Measurements from ENCODE around the gene USP17L15. TPM values are rescaled to one million over a fixed set of nuclear protein-coding genes. Genes with fewer than 3 reads are reported as not detected.
"Not testable (repeated sequence)": the region's sequence is repeated elsewhere in the genome, so short reads cannot be mapped to it uniquely, and the experiment has no call there.

USP17L15 gene
- total RNA-seq, 1 experiment from 2014 or later = not detected

GRCh38 chr4:9214701-9215100, 19.5 kb upstream of the USP17L15 start:
- DNase-seq; H3T11ph ChIP-seq (ENCODE audit: low read length): not testable (repeated sequence)

GRCh38 chr4:9215105-9215504, 19.1 kb upstream of the USP17L15 start, which contains the start of gene USP17L11:
USP17L11 (plus strand) TSS chr4:9215405; CDS start chr4:9215405, 0 bp downstream.
- not testable (repeated sequence) for H4K91ac ChIP-seq (ENCODE audit: insufficient read length, low read depth, low read length); H3K9me3 Mint-ChIP-seq; H3K23me2 ChIP-seq (ENCODE audit: insufficient read length, low read depth, low read length, poor library complexity, severe bottlenecking); H3K23ac ChIP-seq (ENCODE audit: insufficient read length, low read depth, low read length); H3K4me3 Mint-ChIP-seq; H2BK20ac ChIP-seq (ENCODE audit: low read depth, low read length, poor library complexity, severe bottlenecking); H3K27me3 ChIP-seq (ENCODE audit: insufficient read depth, low read length); H3K36me3 Mint-ChIP-seq (ENCODE audit: insufficient read depth in 1 of 3, low read depth in 3 of 3); H3K27ac ChIP-seq (ENCODE audit: insufficient read length, low read depth, low read length); H3K9me3 ChIP-seq (ENCODE audit: control insufficient read depth, low read depth, low read length); H2BK5ac ChIP-seq (ENCODE audit: insufficient read length, low read length); H3K27me3 Mint-ChIP-seq (ENCODE audit: low read depth); H3K56ac ChIP-seq (ENCODE audit: insufficient read length, low read depth, low read length); H4K20me1 ChIP-seq (ENCODE audit: control insufficient read depth, insufficient read depth, insufficient read length); H3K4me2 ChIP-seq (ENCODE audit: insufficient read depth, insufficient read length, low read length); H4K8ac ChIP-seq (replicated peaks; ENCODE audit: insufficient read length, low read depth, low read length); H2AK5ac ChIP-seq (ENCODE audit: insufficient read length, low read length); H3K4ac ChIP-seq (ENCODE audit: low read depth, low read length); H3T11ph ChIP-seq (ENCODE audit: low read length); H3K79me1 ChIP-seq (ENCODE audit: insufficient read depth, low read depth, low read length, poor library complexity, severe bottlenecking); DNase-seq; H2BK12ac ChIP-seq (ENCODE audit: insufficient read length, low read depth, low read length); H3K18ac ChIP-seq (ENCODE audit: insufficient read length, low read depth, low read length); H3K27ac Mint-ChIP-seq; H3K9ac ChIP-seq (ENCODE audit: extremely low read depth, insufficient read length, low read length); H2AFZ ChIP-seq (ENCODE audit: low read length); H2BK120ac ChIP-seq (ENCODE audit: low read depth, low read length, poor library complexity, severe bottlenecking); H3K79me2 ChIP-seq (ENCODE audit: insufficient read depth, low read length); H4K5ac ChIP-seq (ENCODE audit: insufficient read length, low read depth, low read length); H3K4me1 Mint-ChIP-seq; H3K4me1 ChIP-seq (ENCODE audit: insufficient read depth, low read length); H2BK15ac ChIP-seq (ENCODE audit: low read depth, low read length); H3K14ac ChIP-seq (ENCODE audit: insufficient read depth, low read length)
- no CpG with 5 or more reads among the region's 14 CpGs for WGBS (ENCODE audit: extremely low coverage, insufficient read length, low lambda C conversion rate)

More at GRCh38 chr4:9214701-9215100, 19.5 kb upstream of the USP17L15 start:
- H3K4ac ChIP-seq (ENCODE audit: low read depth, low read length); H3K14ac ChIP-seq (ENCODE audit: insufficient read depth, low read length); H3K4me1 ChIP-seq (ENCODE audit: insufficient read depth, low read length); H2BK20ac ChIP-seq (ENCODE audit: low read depth, low read length, poor library complexity, severe bottlenecking); H3K9me3 Mint-ChIP-seq; H3K23me2 ChIP-seq (ENCODE audit: insufficient read length, low read depth, low read length, poor library complexity, severe bottlenecking); H3K79me2 ChIP-seq (ENCODE audit: insufficient read depth, low read length); H2BK5ac ChIP-seq (ENCODE audit: insufficient read length, low read length); H3K4me2 ChIP-seq (ENCODE audit: insufficient read depth, insufficient read length, low read length); H3K27me3 Mint-ChIP-seq (ENCODE audit: low read depth); H4K20me1 ChIP-seq (ENCODE audit: control insufficient read depth, insufficient read depth, insufficient read length); H3K18ac ChIP-seq (ENCODE audit: insufficient read length, low read depth, low read length); H3K36me3 Mint-ChIP-seq (ENCODE audit: insufficient read depth in 1 of 3, low read depth in 3 of 3); H3K4me1 Mint-ChIP-seq; H4K5ac ChIP-seq (ENCODE audit: insufficient read length, low read depth, low read length); H2BK12ac ChIP-seq (ENCODE audit: insufficient read length, low read depth, low read length); H3K27ac ChIP-seq (ENCODE audit: insufficient read length, low read depth, low read length); H3K9ac ChIP-seq (ENCODE audit: extremely low read depth, insufficient read length, low read length); H2BK120ac ChIP-seq (ENCODE audit: low read depth, low read length, poor library complexity, severe bottlenecking); H3K79me1 ChIP-seq (ENCODE audit: insufficient read depth, low read depth, low read length, poor library complexity, severe bottlenecking); H3K27ac Mint-ChIP-seq; H3K23ac ChIP-seq (ENCODE audit: insufficient read length, low read depth, low read length); H2BK15ac ChIP-seq (ENCODE audit: low read depth, low read length); H2AK5ac ChIP-seq (ENCODE audit: insufficient read length, low read length); H2AFZ ChIP-seq (ENCODE audit: low read length); H4K91ac ChIP-seq (ENCODE audit: insufficient read length, low read depth, low read length); H3K56ac ChIP-seq (ENCODE audit: insufficient read length, low read depth, low read length); H3K4me3 Mint-ChIP-seq; H3K9me3 ChIP-seq (ENCODE audit: control insufficient read depth, low read depth, low read length); H3K27me3 ChIP-seq (ENCODE audit: insufficient read depth, low read length); H4K8ac ChIP-seq (replicated peaks; ENCODE audit: insufficient read length, low read depth, low read length): not testable (repeated sequence)
- WGBS (ENCODE audit: extremely low coverage, insufficient read length, low lambda C conversion rate) = no CpG with 5 or more reads among the region's 14 CpGs

Data from H9 (cell line).